Upper lobe of left lung (tissue), 6 donors: ENCODE measurements around the gene RPS6KA6. TPM values are rescaled to one million over a fixed set of nuclear protein-coding genes. Genes with fewer than 3 reads are reported as not detected.

Source experiments
- ATAC-seq, 2 donors: fragments of 200-7000 bp; cut with Tn5 transposase; one replicate each; pipeline ENCODE4 v1.9.1; 2022; ENCODE audit warnings: mild to moderate bottlenecking in 2 of 2, moderate library complexity in 2 of 2; ENCODE audit not compliant: low FRiP score in 2 of 2
- DNase-seq, 2 donors: peaks; one replicate each; pipeline ENCODE4 v3.0.0-alpha.2; 2019 to 2020
- H3K27ac ChIP-seq, 4 donors: fragments of 200-600 bp; sonication (generic); one replicate each; pipeline ENCODE4 v1.5.1; 2016 to 2019
- H3K27me3 ChIP-seq, 4 donors: fragments of 200-600 bp; sonication (generic); one replicate each; pipeline ENCODE4 v1.5.1; 2017 to 2019
- H3K36me3 ChIP-seq, 4 donors: fragments of 200-600 bp; sonication (generic); one replicate each; pipeline ENCODE4 v1.5.1; 2016 to 2019
- H3K4me1 ChIP-seq, 4 donors: fragments of 200-600 bp; sonication (generic); one replicate each; pipeline ENCODE4 v1.5.1; 2018 to 2019
- H3K4me3 ChIP-seq, 4 donors: fragments of 200-600 bp; sonication (generic); one replicate each; pipeline ENCODE4 v1.5.1; 2017 to 2019; ENCODE audit warnings: mild to moderate bottlenecking in 2 of 4, moderate library complexity in 1 of 4
- H3K9me3 ChIP-seq, 4 donors: fragments of 200-600 bp; sonication (generic); one replicate each; pipeline ENCODE4 v1.5.1; 2018 to 2019
- EP300 ChIP-seq, 4 donors: sonication (generic); formaldehyde crosslinking; IDR thresholded peaks; one replicate each; pipeline ENCODE4 v1.5.1; 2017; ENCODE audit warnings: antibody characterized with exemption in 4 of 4, control low read depth in 2 of 4
- POLR2A ChIP-seq, 4 donors: fragments of 450-650 bp; IDR thresholded peaks; one replicate each; pipeline ENCODE4 v1.5.1; 2016 to 2017; ENCODE audit warnings: antibody characterized with exemption in 4 of 4, mild to moderate bottlenecking in 2 of 4
- POLR2AphosphoS5 ChIP-seq, 2 donors: sonication (generic); formaldehyde crosslinking; IDR thresholded peaks; one replicate each; pipeline ENCODE4 v1.5.1; 2017; ENCODE audit warnings: antibody characterized with exemption in 2 of 2
- WGBS, 2 donors: methylation state at CpG; one replicate each; pipeline ENCODE4 v1.1.5; 2017 to 2018; 5-methylcytosine and 5-hydroxymethylcytosine counted together
- total RNA-seq, 6 donors: library from RNA; depleted of rRNA in 4 of 6; stranded (reverse); fragments of >200 nt in 4 of 6; gene quantifications; one replicate each; pipeline versions ENCODE4 v1.1.0 to v1.2.1, GENCODE V29; 2016 to 2021
- TF ChIP-seq, protein P1 (sequence below), 6 experiments: fragments of 450-650 bp in 4 of 6; fragments of 200-600 bp in 2 of 6; sonication (generic) in 2 of 6; IDR thresholded peaks; one replicate each; pipeline ENCODE4 v1.5.1; 2016 to 2019; ENCODE audit warnings: antibody characterized with exemption in 6 of 6
- donor health status: DM: no; HTN: no; CAD: no; lungs with moderate emphysema.
- donor health status: DM: no; HTN: yes; CAD: no; lungs with severe emphysema.

RPS6KA6 gene
- total RNA-seq, 6 donors from 2014 or later, result 0.55 to 2.3 (median 1.2) TPM

DNA sequence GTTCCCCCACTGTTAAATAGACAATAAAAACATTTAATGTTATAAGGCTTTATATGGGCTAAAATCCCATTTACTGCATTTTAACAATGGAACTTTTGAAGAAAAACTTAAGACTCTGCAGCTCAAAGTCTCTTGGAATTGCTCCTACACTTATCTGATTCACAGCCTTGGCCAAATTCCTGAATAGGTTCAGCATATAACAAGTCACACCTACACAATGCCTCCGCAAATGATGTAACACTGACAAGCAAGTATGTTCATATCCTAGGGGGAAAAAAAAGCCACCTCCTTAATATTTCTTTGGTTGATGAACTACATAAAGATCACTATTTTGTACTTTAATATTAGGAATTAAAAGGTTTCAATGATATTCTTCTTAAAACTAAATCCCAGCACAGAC lies 34.5 kb downstream of the RPS6KA6 start:
- Histone ChIP-seq H3K4me1 (no peaks in the 10 kb centered on the region), H3K36me3 (no peaks in the 10 kb centered on the region), H3K4me3 (no peak overlapping the region), H3K27ac (no peak overlapping the region), H3K9me3 (no peaks in the 10 kb centered on the region), H3K27me3 (no peaks in the 10 kb centered on the region)
- TF ChIP-seq EP300 (IDR thresholded peaks at IDR 0.05) (no peak), POLR2AphosphoS5 (IDR thresholded peaks at IDR 0.05) (no peak), POLR2A (IDR thresholded peaks at IDR 0.05) (no peak)
- TF ChIP-seq, protein P1, sequence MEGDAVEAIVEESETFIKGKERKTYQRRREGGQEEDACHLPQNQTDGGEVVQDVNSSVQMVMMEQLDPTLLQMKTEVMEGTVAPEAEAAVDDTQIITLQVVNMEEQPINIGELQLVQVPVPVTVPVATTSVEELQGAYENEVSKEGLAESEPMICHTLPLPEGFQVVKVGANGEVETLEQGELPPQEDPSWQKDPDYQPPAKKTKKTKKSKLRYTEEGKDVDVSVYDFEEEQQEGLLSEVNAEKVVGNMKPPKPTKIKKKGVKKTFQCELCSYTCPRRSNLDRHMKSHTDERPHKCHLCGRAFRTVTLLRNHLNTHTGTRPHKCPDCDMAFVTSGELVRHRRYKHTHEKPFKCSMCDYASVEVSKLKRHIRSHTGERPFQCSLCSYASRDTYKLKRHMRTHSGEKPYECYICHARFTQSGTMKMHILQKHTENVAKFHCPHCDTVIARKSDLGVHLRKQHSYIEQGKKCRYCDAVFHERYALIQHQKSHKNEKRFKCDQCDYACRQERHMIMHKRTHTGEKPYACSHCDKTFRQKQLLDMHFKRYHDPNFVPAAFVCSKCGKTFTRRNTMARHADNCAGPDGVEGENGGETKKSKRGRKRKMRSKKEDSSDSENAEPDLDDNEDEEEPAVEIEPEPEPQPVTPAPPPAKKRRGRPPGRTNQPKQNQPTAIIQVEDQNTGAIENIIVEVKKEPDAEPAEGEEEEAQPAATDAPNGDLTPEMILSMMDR (IDR thresholded peaks at IDR 0.05), result no peak
- no peak for DNase-seq
- no peak for ATAC-seq
- 80 to 88% methylated on average over 1 of the region's 1 CpG for WGBS, 2 donors

DNA sequence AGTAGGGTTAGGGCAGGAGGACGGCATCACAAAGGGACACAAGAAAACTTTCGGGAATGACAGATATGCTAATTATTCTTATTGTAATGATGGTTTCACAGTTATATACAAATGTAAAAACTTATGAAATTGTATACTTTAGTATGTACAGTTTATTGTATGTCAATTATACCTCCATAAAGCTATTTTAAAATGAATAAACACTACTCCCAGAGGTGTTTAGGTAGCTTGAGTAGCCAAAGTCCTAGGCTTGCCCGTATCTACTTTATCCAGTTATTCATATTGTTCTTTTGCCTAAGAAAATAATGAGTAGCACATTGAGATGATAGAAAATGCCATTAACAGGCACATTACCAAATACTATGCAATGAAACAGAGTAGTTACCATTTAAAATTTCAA lies 43.0 kb downstream of the RPS6KA6 start:
- Histone ChIP-seq H3K27ac (no peak overlapping the region), H3K4me1 (no peaks in the 10 kb centered on the region), H3K4me3 (no peak overlapping the region), H3K27me3 (no peaks in the 10 kb centered on the region), H3K36me3 (no peaks in the 10 kb centered on the region), H3K9me3 (no peaks in the 10 kb centered on the region)
- no peak for ATAC-seq
- DNase-seq, result no peak
- TF ChIP-seq, protein P1 (IDR thresholded peaks at IDR 0.05), result no peak
- TF ChIP-seq EP300 (IDR thresholded peaks at IDR 0.05) (no peak), POLR2AphosphoS5 (IDR thresholded peaks at IDR 0.05) (no peak), POLR2A (IDR thresholded peaks at IDR 0.05) (no peak)
- WGBS, 2 donors, result 81 to 95% methylated on average over 3 of the region's 3 CpGs

DNA sequence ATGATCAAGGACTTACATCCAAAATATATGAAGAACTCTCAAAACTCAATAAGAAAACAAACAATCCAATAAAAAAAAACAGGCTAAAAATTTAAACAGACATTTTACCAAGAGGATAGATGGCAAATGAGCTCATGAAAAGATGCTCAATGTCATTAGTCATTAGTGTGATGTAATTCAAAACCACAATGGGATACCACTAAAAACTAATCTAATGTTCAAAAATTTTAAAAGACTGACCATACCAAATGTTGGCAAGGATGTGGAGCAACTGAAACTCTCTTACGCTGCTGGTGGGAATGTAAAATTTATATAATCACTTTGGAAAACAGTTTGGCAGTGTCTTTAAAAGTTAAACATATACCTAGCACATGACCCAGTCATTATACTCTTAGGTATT lies 43.7 kb downstream of the RPS6KA6 start:
- Histone ChIP-seq H3K4me1 (no peaks in the 10 kb centered on the region), H3K36me3 (no peaks in the 10 kb centered on the region), H3K27me3 (no peaks in the 10 kb centered on the region), H3K9me3 (no peaks in the 10 kb centered on the region), H3K27ac (no peak overlapping the region), H3K4me3 (no peak overlapping the region)
- ATAC-seq, result no peak
- no peak for DNase-seq
- 74 to 100% methylated on average over 1 of the region's 1 CpG for WGBS, 2 donors
- TF ChIP-seq, protein P1 (IDR thresholded peaks at IDR 0.05), result no peak
- no peak for TF ChIP-seq EP300 (IDR thresholded peaks at IDR 0.05)
- TF ChIP-seq POLR2A (IDR thresholded peaks at IDR 0.05), result no peak
- TF ChIP-seq POLR2AphosphoS5 (IDR thresholded peaks at IDR 0.05), result no peak

DNA sequence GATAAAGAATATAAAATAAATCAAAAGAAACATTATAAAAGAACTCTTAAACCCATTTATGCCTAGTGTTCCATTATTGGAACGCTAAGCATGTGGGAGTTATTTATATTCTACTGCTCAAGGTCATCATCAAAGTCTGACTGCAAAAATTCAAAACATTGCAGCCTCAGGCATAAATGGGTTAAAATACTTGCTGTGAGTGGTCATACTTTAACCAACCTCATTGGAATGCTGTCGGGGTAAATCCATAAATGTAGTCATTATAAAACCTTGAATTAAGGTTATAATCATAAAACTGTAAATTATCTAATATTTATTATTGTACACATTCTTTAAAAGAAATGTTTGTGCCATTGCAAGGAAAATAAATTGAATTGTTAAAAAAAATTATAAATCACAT lies 55.0 kb downstream of the RPS6KA6 start:
- DNase-seq (no peak), ATAC-seq (no peak)
- TF ChIP-seq, protein P1 (IDR thresholded peaks at IDR 0.05), result no peak
- TF ChIP-seq EP300 (IDR thresholded peaks at IDR 0.05) (no peak), POLR2A (IDR thresholded peaks at IDR 0.05) (no peak), POLR2AphosphoS5 (IDR thresholded peaks at IDR 0.05) (no peak)
- H3K9me3 ChIP-seq, result no peaks in the 10 kb centered on the region
- WGBS, 2 donors, result 28 to 85% methylated on average over 2 of the region's 2 CpGs
- H3K4me3 ChIP-seq, result no peak overlapping the region
- H3K27ac ChIP-seq, result no peak overlapping the region
- no peaks in the 10 kb centered on the region for H3K27me3 ChIP-seq
- H3K36me3 ChIP-seq, result no peaks in the 10 kb centered on the region
- no peaks in the 10 kb centered on the region for H3K4me1 ChIP-seq

DNA sequence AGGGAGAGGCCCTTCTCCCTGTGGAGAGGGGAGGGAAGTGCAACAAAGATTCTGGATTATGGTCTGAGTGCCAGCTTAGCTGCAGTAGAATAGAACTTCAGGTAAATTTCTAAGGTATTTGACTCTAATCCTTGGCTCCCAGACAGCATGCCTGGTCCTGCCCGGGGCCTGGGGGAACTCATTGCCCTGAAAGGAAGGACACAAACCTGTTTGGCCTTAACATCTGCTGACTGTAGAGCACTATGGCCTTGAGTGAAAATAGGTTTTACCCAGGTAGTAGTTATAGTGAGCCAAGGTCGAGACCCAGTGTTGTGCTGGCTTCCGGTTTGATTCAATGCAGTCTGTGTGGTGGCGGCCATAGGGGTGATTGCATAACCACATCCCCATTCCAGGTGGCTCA lies 64.4 kb downstream of the RPS6KA6 start:
- no peaks in the 10 kb centered on the region for H3K27me3 ChIP-seq
- H3K27ac ChIP-seq, result no peak overlapping the region
- TF ChIP-seq EP300 (IDR thresholded peaks at IDR 0.05) (no peak), POLR2AphosphoS5 (IDR thresholded peaks at IDR 0.05) (no peak), POLR2A (IDR thresholded peaks at IDR 0.05) (no peak)
- TF ChIP-seq, protein P1 (IDR thresholded peaks at IDR 0.05), result no peak
- no peak overlapping the region for H3K4me3 ChIP-seq
- 92% methylated on average over 4 of the region's 4 CpGs; no CpG with 5 or more reads in 1 of the 2 donors for WGBS, 2 donors
- H3K4me1 ChIP-seq, result no peaks in the 10 kb centered on the region
- H3K36me3 ChIP-seq, result no peaks in the 10 kb centered on the region
- DNase-seq, result no peak
- no peaks in the 10 kb centered on the region for H3K9me3 ChIP-seq
- no peak for ATAC-seq
